IMR-90 (cell line): ENCODE data around the gene MTCL3.

Source experiments
- MAZ ChIP-seq: IDR thresholded peaks from 2 replicates; pipeline ENCODE4 v1.6.1; 2012; ENCODE audit warnings: low read depth, mild to moderate bottlenecking, low read length, improper control_type of control experiment, moderate library complexity, borderline replicate concordance
- SMC3 ChIP-seq: fragments of 150-350 bp; IDR thresholded peaks from 2 replicates; pipeline ENCODE4 v1.6.1; 2016; ENCODE audit warnings: low read depth, mild to moderate bottlenecking, antibody characterized with exemption, low read length, moderate library complexity

DNA sequence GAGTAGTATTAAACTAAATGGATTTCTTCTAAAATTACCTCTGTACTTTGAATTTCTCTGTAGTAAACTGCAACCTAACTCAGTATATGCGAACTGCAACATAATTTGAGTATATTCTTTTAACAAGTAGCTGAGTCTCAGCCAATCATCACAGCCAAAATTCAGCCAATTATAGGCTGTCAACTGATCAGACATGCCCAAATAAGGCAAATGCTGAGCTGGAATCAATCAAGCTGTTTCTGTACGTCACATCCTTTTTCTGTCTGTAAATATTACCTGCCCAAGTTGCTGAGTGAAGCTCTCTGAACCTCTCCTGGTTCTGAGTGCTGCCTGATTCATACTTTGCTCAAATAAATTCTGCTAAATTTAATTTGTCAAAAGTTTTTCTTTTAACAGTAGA lies 48.3 kb upstream of the MTCL3 start:
- TF ChIP-seq MAZ (no peak), SMC3 (no peak)
